ENCODE results near the gene SMDT1.
"Not testable (repeated sequence)": the region's sequence is repeated elsewhere in the genome, so short reads cannot be mapped to it uniquely, and the experiment has no call there.

DNA sequence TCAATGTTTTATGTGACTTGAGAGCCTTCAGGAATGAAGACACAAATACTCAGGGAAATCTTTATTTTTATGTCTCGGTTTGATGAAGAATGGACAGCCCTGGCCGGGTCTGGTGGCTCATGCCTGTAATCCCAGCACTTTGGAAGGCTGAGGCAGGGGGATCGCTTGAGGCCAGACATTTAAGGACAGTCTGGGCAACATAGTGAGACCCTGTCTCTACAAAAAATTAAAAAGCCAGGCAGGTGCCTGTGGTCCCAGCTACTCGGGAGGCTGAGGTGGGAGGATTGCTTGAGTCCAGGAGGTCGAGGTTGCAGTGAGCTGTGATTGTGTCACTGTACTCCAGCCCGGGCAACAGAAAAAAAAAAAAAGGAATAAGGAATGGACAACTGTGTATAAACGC, 8.0 kb upstream of the SMDT1 start:
- TF ChIP-seq POLR2AphosphoS5 (IDR thresholded peaks at IDR 0.05; ENCODE audit: borderline replicate concordance, low read depth, low read length); EZH2 (IDR thresholded peaks at IDR 0.05); FOXP2 (optimal IDR thresholded peaks at IDR 0.05; ENCODE audit: control extremely low read depth, extremely low read length, insufficient read depth): not testable (repeated sequence)
